Left colon (tissue), 2 donors: ENCODE data around the gene OR10G7. TPM values are rescaled to one million over a fixed set of nuclear protein-coding genes. Genes with fewer than 3 reads are reported as not detected.
"Not testable (repeated sequence)": the region's sequence is repeated elsewhere in the genome, so short reads cannot be mapped to it uniquely, and the experiment has no call there.

Experiments
- ATAC-seq: fragments of 200-7000 bp; cut with Tn5 transposase; one replicate; pipeline ENCODE4 v1.9.1; 2020; ENCODE audit warnings: mild to moderate bottlenecking, moderate library complexity
- DNase-seq, 2 donors: peaks; one replicate each; pipeline ENCODE4 v3.0.0-alpha.2; 2020
- intact Hi-C, 2 donors: fragments of 100-400 bp; cut with DNase I in 1 of 2; cut with micrococcal nuclease in 1 of 2; formaldehyde crosslinking; loops; one replicate each; pipeline versions ENCODE4 v1.11.2 to v1.14.0; 2022; cut with DNase I, micrococcal nuclease
- total RNA-seq, 2 donors: library from RNA; stranded (reverse); fragmentation: NEBNext Ultra II Directional; extraction: Animal tissue kit (Norgen Biotek cat#: 25700); gene quantifications; one replicate each; pipeline ENCODE4 v1.2.1, GENCODE V29; 2021
- donor health status: DM: no; HTN: no; CAD: no.
- donor health status: DM: yes; HTN: yes; CAD: no.

Gene OR10G7
- total RNA-seq, 2 donors from 2014 or later = not detected

DNA sequence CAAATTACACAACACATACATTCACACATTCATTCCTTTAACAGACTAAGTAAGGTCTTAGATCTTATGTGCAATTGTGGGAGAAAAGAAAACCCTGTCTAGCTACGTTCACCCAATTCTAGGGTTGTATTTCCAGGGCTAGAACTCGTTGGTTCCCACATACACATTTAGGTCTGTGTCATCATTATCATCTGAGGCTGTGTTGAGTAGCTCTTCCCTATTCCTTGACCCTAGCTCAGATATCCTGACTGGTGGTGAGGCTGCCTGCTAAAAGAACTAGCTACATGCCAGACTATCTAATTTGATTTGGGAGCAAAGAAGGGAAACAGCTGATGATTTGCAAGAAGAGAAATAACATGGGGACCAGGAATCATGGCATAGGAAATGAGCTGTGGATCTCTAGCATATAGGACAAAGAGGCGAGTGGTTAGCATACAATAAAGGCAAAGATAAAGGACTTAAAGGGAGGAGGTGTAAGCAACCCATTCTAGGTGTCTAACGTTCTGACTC lies 27.5 kb upstream of the OR10G7 start:
- no peak for DNase-seq
- ATAC-seq = no peak
- intact Hi-C loops = no loop called here

DNA sequence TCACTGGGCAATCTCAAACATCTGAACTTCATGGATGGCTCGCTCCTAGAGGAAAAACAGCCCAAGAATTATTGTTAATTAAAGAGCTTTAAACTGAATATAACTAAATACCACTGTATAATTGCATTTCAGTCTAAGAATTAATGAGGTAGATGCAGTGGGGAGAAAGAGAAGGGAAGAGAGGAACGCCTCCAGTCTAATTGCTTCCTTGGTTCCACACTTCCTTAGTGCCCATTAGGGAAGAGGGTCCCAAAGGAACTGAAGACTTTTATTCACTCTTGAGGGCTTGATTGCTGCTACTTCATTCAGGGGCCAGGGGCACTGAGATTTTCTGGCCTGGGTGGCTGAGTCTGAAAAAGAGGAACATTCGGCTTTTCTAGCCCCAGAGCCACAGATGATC lies 11.8 kb upstream of the OR10G7 start:
- no peak for DNase-seq
- ATAC-seq = no peak
- intact Hi-C loops = no loop called here

DNA sequence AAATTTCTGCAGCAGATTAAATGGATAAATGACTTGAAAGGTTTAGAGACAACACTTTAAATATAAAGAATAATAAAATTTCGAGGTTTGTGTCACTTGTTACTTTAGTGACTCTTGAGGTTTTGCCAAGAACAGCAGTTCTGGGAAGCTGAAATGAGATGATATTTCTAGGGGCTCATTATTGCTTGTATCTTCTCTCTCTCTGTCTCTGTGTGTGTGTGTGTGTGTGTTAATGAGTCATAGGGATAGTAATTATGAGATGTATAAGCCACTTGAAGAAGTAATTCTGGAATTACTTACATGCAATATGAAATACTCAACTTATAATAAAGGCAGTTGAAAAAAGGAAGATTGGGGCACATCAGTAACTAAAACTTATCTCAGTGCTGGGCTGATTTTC lies 9.6 kb upstream of the OR10G7 start:
- intact Hi-C loops = no loop called here

DNA sequence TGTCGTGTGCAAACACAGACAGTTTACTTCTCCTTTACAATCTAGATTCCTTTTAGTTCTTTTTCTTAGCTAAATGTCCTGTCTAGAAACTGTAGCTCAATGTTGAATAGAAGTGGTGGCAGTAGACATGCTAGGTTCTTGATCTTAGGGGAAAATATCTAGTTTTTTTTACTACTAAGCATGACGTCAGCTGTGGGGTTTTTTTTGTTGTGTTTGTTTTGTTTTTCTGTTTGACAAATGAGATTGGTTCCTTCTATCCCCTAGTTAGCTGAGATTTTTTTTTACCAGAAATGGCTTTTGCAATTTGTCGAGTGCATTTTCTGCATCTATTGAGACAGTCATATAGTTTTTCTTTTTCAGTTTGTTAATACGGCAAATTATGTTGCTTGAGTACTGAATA lies 2.3 kb upstream of the OR10G7 start:
- intact Hi-C loops = no loop called here
- no peak for DNase-seq
- ATAC-seq = no peak

More for the DNA sequence above, 9.6 kb upstream of the OR10G7 start:
- DNase-seq (no peak), ATAC-seq (no peak)

DNA sequence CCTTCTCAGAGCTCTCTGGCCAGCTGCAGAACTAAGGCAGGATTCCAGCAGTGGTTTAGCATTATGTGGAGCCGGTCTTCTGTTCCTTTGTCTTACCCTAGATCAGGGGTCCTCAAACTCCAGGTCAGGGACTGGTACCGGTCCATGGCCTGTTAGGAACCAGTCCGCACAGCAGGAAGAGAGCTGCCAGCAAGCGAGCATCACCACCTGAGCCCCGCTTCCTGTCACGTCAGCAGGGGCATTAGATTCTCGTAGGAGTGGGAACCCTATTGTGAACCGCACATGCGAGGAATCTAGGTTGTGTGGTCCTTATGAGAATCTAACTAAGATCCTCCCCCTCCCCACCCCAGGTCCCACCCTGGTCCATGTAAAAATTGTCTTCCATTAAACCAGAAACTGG lies 1.6 kb downstream of the OR10G7 start:
- intact Hi-C loops = no loop called here
- no peak for ATAC-seq
- DNase-seq = no peak

DNA sequence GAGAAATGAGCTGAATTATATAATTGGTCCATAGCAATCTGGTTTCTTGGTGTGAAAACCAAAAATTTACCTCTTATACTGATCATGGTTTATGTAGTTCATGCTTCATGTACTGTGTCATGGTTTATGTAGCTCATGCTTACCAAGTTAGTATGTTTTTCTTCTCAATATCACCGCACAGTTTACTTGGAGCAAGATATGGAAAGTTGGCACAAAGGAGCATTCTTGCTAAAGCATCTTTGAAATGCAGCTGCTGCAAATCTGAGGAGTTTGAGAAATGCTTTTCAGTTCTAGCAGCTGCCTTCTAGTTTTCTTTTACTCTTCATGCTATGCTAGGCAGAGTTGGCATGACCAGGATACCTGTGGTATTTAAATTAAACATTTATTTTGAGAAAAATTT lies 4.5 kb downstream of the OR10G7 start:
- DNase-seq (no peak), ATAC-seq (no peak)
- intact Hi-C loops = no loop called here

DNA sequence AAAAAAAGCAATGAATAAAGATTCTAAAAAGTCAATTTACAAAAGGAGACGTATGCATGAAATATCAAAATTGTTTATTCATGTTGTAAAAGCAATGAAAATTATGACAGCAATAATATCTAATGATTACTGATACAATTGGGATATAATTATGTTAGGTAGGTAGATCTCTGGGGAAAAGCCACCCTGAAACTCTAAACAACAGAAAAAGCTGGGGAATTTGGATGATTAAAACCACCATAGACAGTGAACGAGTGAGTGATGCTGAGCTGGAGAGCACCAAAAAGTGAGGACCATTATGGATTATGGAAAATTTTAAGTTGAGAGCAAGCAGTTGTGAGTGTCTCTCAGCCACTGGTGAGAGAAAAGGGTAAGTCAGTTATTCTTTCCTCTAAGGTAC lies 14.6 kb downstream of the OR10G7 start, which contains the start of gene OR10G8:
OR10G8 (plus strand) TSS at position 301 of the 400 bp plus-strand sequence. CDS start 2,825 bp downstream, outside the sequence.
- intact Hi-C loops = no loop called here
- no peak for DNase-seq
- no peak for ATAC-seq

DNA sequence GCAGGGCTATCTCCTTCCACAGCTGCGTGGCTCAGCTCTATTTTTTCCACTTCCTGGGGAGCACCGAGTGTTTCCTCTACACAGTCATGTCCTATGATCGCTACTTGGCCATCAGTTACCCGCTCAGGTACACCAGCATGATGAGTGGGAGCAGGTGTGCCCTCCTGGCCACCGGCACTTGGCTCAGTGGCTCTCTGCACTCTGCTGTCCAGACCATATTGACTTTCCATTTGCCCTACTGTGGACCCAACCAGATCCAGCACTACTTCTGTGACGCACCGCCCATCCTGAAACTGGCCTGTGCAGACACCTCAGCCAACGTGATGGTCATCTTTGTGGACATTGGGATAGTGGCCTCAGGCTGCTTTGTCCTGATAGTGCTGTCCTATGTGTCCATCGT lies 25.3 kb downstream of the OR10G7 start:
- DNase-seq, intact Hi-C loops, ATAC-seq: not testable (repeated sequence)

DNA sequence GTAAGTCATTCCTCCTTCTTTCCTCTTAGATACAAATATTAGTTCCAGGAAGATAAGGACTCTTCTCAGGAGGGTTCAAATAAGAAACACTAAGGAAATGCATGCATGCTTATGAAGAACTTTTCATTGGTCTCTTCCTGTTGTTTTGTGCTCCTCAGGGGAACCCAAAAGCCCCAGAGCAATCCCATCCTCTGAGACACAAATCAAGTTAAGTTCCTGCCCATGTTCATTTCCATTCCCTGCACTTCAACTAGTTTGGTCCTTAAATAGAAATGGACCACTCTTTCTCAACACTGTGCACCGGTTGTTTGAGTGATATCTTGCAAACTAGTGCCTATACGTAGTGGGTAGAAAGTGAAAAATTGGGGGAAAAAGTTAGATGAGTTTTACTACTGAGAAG lies 28.4 kb downstream of the OR10G7 start, which contains the start of gene OR10G4:
OR10G4 (plus strand) TSS at position 301 of the 400 bp plus-strand sequence. CDS start 2,578 bp downstream, outside the sequence.
- no peak for DNase-seq
- intact Hi-C loops = no loop called here
- no peak for ATAC-seq

DNA sequence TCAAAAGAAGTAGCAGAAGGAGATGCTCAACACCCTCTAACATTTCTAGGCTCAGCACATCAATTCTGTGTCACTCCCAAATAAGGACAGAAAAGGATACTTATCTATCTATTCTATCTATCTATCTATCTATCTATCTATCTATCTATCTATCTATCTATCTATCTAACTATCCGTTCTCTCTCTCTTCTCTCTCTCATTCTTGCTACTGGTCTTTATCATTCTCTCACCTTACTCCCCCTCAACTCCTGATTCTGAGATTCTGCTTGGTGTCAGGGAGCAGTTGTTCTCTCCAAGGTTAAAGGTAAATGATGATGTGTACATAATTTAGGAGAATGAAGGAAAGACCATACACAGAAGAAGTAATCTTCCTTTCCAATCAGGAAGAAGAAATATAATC lies 46.0 kb downstream of the OR10G7 start, which contains the start of gene OR10G6:
OR10G6 (minus strand) TSS at position 43 of the 400 bp plus-strand sequence; CDS start at position 43, 0 bp downstream.
- intact Hi-C loops = no loop called here
- DNase-seq = no peak
- no peak for ATAC-seq

Other genes starting within 250 kb of the OR10G7 start
- not detected for gene OR6M1, start 235.0 kb downstream of the OR10G7 start, total RNA-seq
- gene TMEM225, start 155.7 kb downstream of the OR10G7 start, total RNA-seq = not detected
- 1 to 10 TPM in 1 of 2 donors, under 1 TPM in 1; 0.61 to 1.5 TPM for gene OR8D4, start 139.2 kb downstream of the OR10G7 start, total RNA-seq
- under 1 TPM; 0.37 to 0.81 TPM for gene OR4D5, start 101.7 kb downstream of the OR10G7 start, total RNA-seq
- not detected for gene OR6T1, start 97.5 kb downstream of the OR10G7 start, total RNA-seq
- gene OR10S1, start 63.5 kb downstream of the OR10G7 start, total RNA-seq = not detected
- gene OR10G6, start 46.2 kb downstream of the OR10G7 start, total RNA-seq = not detected
- under 1 TPM; 0.18 to 0.56 TPM for gene OR10G4, start 28.3 kb downstream of the OR10G7 start, total RNA-seq
- gene OR10G9, start 18.3 kb downstream of the OR10G7 start, total RNA-seq = under 1 TPM in 1 of 2 donors, not detected in 1; 0.34 TPM
- gene OR10G8, start 14.5 kb downstream of the OR10G7 start, total RNA-seq = not detected
- gene VWA5A, start 74.1 kb upstream of the OR10G7 start, total RNA-seq = 10 to 100 TPM; 48.8 to 59.8 TPM
- gene OR10D3, start 142.0 kb upstream of the OR10G7 start, total RNA-seq = not detected
- gene OR8G1, start 199.8 kb upstream of the OR10G7 start, total RNA-seq = not detected
- gene OR8G5, start 215.1 kb upstream of the OR10G7 start, total RNA-seq = not detected